ENCODE data around the gene MRPS18B. TPM values are rescaled to one million over a fixed set of nuclear protein-coding genes. Genes with fewer than 3 reads are reported as not detected.
A peak's percentile ranks its signal among the peaks of the same experiment; 100 is the strongest.

MRPS18B gene
- total RNA-seq, 2 donors from 2014 or later: 63.6 to 69.2 TPM

DNA sequence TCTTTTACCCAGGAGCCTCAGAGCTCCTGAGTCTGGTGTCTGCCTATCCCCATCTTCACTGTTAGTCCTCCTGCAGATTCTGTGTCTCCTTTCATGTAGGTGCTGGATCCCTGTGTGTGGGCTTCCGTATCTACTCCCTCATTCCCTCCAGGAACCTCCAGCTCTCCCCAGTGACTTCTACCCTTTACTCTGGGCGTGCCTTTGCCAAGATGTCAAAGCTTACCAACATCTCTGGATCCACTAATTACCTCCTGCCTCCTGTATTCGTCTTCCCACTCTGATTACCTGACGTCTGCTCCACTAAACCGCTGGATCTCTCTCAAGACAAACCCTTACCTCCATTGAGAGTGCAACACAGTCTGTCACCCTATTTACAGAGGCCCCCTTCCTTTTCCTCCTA, 27.1 kb downstream of the MRPS18B start:
- Histone ChIP-seq H3K4me3 (no peak overlapping the region), H3K27me3 (replicated peaks; ENCODE audit: insufficient read depth) (no peaks in the 10 kb centered on the region), H3K36me3 (no peaks in the 10 kb centered on the region), H3K9me3 (no peaks in the 10 kb centered on the region), H3K27ac (no peak overlapping the region), H3K4me1 (replicated peaks) (no peaks in the 10 kb centered on the region)
- WGBS: 73% methylated on average over 5 of the region's 5 CpGs
- no peak for DNase-seq (ENCODE audit: low spot score)
- intact Hi-C loops (cut with DNase I): no loop called here
- TF ChIP-seq POLR2A (IDR thresholded peaks at IDR 0.05): no peak
- TF ChIP-seq POLR2AphosphoS5 (IDR thresholded peaks at IDR 0.05): no peak
- TF ChIP-seq, protein P1, sequence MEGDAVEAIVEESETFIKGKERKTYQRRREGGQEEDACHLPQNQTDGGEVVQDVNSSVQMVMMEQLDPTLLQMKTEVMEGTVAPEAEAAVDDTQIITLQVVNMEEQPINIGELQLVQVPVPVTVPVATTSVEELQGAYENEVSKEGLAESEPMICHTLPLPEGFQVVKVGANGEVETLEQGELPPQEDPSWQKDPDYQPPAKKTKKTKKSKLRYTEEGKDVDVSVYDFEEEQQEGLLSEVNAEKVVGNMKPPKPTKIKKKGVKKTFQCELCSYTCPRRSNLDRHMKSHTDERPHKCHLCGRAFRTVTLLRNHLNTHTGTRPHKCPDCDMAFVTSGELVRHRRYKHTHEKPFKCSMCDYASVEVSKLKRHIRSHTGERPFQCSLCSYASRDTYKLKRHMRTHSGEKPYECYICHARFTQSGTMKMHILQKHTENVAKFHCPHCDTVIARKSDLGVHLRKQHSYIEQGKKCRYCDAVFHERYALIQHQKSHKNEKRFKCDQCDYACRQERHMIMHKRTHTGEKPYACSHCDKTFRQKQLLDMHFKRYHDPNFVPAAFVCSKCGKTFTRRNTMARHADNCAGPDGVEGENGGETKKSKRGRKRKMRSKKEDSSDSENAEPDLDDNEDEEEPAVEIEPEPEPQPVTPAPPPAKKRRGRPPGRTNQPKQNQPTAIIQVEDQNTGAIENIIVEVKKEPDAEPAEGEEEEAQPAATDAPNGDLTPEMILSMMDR (IDR thresholded peaks at IDR 0.05): no peak

DNA sequence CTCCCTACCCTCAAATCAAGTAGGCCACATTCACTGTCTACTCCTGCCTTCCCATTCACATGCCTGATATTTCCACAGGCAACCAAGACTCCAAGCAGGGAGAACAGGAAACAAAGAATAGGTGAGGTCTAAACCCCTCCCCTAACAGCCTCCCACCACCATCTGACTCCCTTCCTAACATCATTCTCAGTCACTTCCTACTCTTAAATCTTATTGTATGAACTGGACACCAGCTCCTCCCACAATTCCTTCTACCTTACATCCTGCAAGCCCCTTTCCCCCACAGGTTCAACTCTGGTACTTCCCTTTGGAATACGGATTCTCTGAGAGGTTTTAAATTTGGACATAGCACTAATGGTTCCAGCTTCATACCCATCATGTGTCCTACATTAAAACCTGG, 28.3 kb downstream of the MRPS18B start:
- intact Hi-C loops (cut with DNase I): no loop called here
- 53% methylated on average over 1 of the region's 1 CpG for WGBS
- Histone ChIP-seq H3K27ac (no peak overlapping the region), H3K4me3 (no peak overlapping the region), H3K36me3 (no peaks in the 10 kb centered on the region), H3K9me3 (no peaks in the 10 kb centered on the region), H3K27me3 (replicated peaks; ENCODE audit: insufficient read depth) (no peaks in the 10 kb centered on the region), H3K4me1 (replicated peaks) (no peaks in the 10 kb centered on the region)
- DNase-seq (ENCODE audit: low spot score): no peak
- TF ChIP-seq, protein P1 (IDR thresholded peaks at IDR 0.05): no peak
- TF ChIP-seq POLR2A (IDR thresholded peaks at IDR 0.05): no peak
- no peak for TF ChIP-seq POLR2AphosphoS5 (IDR thresholded peaks at IDR 0.05)

DNA sequence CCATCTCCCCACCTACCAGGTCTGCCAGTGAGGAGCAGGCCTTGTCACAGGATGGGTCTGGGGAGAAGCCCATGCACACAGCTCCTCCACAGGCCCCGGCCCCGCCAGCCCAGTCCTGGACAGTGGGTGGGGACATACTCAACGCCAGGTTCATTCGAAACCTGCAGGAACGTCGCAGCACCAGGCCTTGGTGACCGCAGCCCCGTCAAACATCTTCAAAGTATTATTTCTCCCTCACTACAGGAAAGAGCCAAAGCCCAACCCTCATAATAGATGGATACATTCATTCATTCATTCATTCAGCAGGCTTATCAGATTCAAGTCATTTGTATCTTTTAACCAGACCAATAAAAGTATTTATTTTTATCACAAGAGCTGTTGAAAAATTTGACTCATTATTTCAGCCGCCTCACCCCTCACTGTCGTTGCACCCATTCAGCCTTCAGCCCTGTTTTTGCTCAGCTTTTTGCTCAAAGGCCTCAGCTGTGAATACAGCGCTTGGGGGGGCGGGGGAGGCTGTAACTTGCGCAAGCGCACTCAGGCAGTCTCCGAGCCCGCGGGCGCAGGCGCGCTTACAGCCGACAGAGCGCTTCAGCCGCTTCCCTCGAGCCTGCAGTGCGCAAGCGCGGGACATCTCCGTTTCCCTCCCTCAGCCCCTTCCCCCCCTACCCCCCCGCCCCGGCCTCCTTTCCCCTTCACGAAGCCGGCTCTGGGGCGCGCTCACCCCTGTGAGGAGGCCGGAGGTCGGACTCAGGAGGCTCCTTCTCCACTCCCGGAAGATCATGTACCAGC, 29.0 kb downstream of the MRPS18B start, which contains the start of gene C6orf136:
Gene C6orf136 (plus strand): TSS at position 684 of the 792 bp plus-strand sequence. CDS start 99 bp downstream, at position 783.
- H3K27me3 ChIP-seq (replicated peaks; ENCODE audit: insufficient read depth): no peaks in the 10 kb centered on the region
- TF ChIP-seq POLR2AphosphoS5 (IDR thresholded peaks at IDR 0.05): peak; percentile 61
- TF ChIP-seq, protein P1 (IDR thresholded peaks at IDR 0.05): peak in 1 of 4 experiments; percentile 21
- TF ChIP-seq POLR2A (IDR thresholded peaks at IDR 0.05): no peak
- peak; percentile 90 for DNase-seq (ENCODE audit: low spot score)
- H3K4me1 ChIP-seq (replicated peaks): no peaks in the 10 kb centered on the region
- H3K36me3 ChIP-seq: no peaks in the 10 kb centered on the region
- no peaks in the 10 kb centered on the region for H3K9me3 ChIP-seq
- intact Hi-C loops (cut with DNase I): no loop called here
- WGBS: 6% methylated on average over 34 of the region's 37 CpGs
- peak within 1 kb of the TSS; percentile 94 to 96 for H3K27ac ChIP-seq
- H3K4me3 ChIP-seq: peak within 1 kb of the TSS; percentile 89 to 90

DNA sequence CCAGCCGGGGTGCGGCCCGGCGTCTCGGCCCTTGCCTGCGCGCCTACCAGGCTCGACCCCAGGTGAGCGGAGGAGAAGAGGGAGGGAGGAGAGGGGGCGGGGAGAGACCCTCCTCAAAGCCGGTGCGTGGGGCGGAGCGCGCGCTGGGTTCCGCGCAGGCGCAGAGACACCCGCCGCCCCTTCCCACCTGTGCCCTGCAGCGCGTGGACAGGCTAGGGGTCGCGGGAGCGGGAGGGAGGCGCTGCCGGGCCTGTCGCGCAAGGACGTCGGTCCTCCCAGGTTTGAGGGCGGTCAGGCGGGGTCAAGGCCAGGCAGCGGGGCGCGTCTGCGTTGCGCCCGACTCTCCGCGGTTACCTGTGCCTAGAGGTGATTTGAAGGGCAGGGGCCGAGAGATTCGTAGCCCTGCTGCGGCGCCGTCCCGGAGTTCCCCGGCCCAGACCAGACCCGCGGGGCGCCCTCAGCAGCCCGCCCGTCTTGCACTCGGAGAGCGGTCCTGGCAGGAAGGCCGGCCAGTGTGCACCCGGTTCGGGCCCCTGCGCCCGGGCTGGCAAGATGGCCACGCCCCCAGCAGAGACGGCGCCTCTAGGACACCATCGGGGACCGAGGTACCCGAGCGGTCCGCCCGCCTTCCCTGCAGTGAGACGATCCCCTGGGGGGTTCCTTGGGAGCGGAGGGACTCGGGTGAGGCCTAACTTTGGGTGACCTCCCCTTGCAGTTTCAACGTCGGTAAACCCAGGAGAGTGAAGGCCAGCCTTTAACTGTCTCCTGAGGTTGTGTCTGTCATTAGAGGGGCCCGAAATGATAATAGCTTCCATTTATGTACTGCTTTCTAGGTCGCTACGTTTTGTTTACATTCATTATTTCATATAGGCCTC, 29.8 kb downstream of the MRPS18B start:
- no peaks in the 10 kb centered on the region for H3K27me3 ChIP-seq (replicated peaks; ENCODE audit: insufficient read depth)
- peak; percentile 53 for DNase-seq (ENCODE audit: low spot score)
- peak overlapping the region; percentile 94 to 96 for H3K27ac ChIP-seq
- intact Hi-C loops (cut with DNase I): no loop called here
- no peaks in the 10 kb centered on the region for H3K4me1 ChIP-seq (replicated peaks)
- TF ChIP-seq POLR2AphosphoS5 (IDR thresholded peaks at IDR 0.05) (peak; percentile 2), POLR2A (IDR thresholded peaks at IDR 0.05) (no peak)
- TF ChIP-seq, protein P1 (IDR thresholded peaks at IDR 0.05): peak in 1 of 4 experiments; percentile 2
- H3K9me3 ChIP-seq: no peaks in the 10 kb centered on the region
- under 1% methylated on average over 69 of the region's 78 CpGs for WGBS
- H3K4me3 ChIP-seq: peak overlapping the region; percentile 89 to 90
- peaks cover 0 to 3% of the 10 kb centered on the region in 2 donors for H3K36me3 ChIP-seq

Data from prostate gland (tissue), 2 donors.